ENCODE measurements around the gene TMEM150C.

The TMEM150C gene

GRCh38 chr4:82561786-82562563 lies at the start of gene TMEM150C:
Gene TMEM150C (minus strand): TSS chr4:82561988. CDS start chr4:82504657, 57,331 bp downstream.
- DNase-seq: peak; percentile 22

DNA sequence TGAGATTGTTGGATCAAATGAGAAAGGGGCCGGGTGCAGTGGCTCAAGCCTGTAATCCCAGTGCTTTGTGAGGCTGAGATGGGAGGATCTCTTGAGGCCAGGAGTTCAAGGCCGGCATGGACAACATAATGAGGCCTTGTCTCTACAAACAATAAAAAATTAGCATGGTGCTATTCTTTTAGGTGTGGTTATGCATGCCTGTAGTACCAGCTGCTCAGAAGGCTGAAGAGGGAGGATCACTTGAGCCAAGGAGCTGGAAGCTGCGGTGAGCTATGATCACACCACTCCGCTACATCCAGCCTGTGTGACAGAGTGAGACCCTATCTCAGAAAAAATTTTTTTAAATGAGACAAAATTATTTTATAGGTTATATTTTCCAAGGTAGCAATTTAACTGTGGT lies 49.7 kb upstream of the TMEM150C start:
- no peak for DNase-seq

- no peak for DNase-seq
These were observed 48.3 kb upstream of the TMEM150C start for GRCh38 chr4:82610041-82610440.

- DNase-seq: no peak
These were observed 44.8 kb upstream of the TMEM150C start for GRCh38 chr4:82606622-82607021.

DNA sequence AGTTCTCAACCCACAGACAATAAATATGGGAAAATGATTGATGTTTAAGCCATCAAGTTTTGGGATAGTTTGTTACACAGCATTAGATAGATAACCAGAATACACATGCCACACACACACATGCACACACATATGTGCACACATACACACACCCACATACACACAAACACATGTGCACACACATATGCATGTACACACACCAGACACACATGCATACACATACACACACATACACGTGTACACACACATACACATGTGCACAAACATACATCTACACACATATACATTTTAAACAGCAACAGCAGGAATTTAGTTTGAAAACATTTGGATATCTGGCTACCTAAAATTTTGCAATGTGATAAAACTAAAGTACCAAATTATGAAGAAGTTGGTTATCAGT lies 42.7 kb upstream of the TMEM150C start:
- no peak for DNase-seq

- no peak for DNase-seq
These were observed 39.6 kb upstream of the TMEM150C start for GRCh38 chr4:82601242-82602015.

GRCh38 chr4:82599336-82599735 lies 37.5 kb upstream of the TMEM150C start:
- no peak for DNase-seq

DNA sequence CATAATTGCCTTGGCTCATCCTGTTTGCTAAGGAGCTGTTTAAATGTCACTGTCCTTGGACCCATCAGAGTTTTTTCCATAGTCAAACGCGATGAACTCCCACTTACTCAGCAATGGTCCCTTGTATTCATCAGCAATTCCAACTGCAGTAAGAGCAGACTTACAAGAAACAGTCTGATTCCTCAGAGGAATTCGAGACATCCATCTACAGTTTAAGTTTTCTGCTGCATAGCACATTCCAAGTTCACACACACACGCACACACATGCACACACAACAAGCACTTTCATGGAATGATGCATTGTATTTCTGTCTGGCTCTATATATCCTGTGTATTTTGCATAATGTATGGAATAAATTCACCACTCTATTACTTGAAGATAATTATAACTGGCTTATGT lies 32.7 kb upstream of the TMEM150C start:
- DNase-seq: no peak

DNA sequence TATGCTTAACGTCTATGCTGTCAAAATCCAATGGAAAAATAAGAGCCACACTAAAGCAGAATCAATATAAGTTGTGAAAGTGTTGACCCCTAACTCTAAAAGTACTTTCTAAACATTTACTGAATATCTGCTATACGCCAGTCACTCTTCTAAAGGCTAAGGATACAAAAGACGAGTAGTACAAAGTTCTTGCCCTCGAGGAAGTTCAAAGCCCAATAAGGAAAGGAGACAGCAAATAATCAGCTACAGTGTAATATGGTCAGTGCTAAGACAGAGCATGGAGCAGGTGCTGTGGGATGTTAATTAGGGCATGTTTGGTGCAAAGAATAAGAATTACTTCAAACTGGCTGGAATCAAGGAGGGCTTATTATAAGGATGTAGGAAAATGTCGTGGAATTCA lies 31.6 kb upstream of the TMEM150C start:
- no peak for DNase-seq

DNA sequence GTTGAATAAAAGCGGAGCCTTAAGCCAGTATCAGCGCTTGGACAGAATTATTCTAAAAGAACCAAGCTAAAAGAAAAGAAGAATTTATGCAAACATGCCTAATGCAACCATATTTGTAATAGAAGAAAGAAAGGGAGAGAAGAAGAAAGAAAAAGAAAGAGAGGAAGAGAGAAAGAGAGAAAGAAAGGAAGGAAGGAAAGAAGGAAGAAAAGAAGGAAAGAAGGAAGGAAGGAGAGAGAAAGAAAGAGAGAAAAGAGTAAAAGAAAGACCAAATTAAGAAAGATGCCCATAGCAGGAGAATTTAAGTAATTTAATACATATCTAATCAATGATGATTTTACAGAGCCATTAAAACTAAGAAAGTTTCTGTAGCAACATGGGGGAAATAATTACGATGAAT lies 30.9 kb upstream of the TMEM150C start:
- DNase-seq: no peak

DNA sequence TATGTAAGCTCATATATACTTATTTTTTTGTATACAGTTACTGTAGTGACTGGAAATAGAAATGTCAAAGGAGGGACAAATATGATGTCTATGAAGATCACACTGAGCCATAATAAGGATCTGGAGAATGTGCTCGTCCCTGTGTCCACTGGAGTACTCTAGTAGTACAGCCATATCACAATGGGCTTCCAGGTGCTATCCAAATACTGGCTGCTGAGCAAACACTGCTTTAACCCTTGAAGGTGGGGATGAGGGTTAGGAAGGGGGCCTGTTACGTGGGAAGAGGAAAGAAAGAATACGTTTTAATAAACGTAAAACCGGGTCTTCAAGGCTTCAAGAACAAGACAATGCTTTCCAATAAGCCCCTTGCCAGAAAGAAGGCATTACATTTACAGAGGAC lies 29.8 kb upstream of the TMEM150C start:
- no peak for DNase-seq

GRCh38 chr4:82589756-82590155 lies 28.0 kb upstream of the TMEM150C start:
- no peak for DNase-seq

- no peak for DNase-seq
These were observed 27.0 kb upstream of the TMEM150C start for GRCh38 chr4:82588771-82589270.

- DNase-seq: no peak
These were observed 26.2 kb upstream of the TMEM150C start for GRCh38 chr4:82587826-82588540.

- no peak for DNase-seq
These were observed 24.1 kb upstream of the TMEM150C start for GRCh38 chr4:82585690-82586435.

DNA sequence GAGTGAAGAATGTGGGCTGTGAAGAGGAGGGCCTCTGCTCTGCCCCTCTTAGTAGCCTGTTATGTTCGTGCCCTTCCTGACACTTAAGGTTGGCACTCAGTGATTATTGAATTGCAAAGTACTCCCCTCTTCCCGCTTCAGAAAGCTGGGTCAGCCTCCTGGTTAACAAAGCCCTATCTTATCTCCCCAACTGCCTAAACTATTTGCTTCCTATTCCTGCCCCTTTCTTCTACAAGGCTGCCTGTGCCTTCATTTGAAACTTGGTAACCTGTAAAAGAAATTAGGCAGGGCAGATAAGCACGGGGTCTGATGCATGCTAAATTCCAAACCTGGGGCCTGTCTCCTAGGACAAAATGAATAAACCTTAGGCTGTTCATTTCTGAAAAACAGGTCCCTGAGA lies 23.1 kb upstream of the TMEM150C start:
- no peak for DNase-seq

GRCh38 chr4:82583897-82584587 lies 22.3 kb upstream of the TMEM150C start:
- no peak for DNase-seq

DNA sequence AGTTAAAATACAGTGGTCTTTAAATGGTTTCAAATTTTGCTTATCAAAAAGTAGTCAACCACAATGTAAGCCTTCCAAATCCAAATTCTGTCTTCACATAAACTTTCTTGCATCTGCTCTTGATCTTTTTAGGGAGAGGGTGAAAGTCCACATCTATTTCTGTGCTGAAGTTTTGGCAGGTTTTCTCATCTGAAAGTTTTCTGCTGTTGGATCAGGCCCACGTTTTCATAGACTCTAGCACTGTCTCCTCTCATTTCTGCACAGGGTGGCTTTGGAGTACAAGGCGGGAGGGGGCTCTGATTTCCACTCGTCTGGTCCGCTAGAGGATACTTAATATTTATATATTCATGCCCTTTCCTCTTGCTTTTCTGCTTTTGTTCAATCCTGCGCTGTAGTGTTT lies 18.1 kb upstream of the TMEM150C start:
- DNase-seq: no peak

DNA sequence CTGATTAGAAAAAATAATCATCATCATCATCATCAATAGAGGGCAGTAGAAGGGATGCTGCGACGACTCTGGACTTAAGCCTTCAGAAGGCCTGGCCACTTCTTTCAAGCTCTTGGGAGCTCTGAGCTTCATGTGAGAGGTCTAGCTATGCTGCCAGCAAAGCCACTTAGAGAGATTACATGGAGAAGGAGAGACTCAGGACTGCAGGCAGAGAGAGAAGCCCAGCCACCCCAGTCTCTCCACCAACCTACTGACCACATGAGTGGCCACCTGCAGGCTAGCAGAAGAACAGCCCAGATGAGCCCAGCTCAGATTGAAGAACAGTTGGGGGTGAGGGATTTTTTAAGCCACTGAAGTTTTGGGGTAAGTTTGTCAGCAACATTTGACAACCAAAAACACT lies 17.1 kb upstream of the TMEM150C start:
- no peak for DNase-seq

GRCh38 chr4:82577451-82577850 lies 15.7 kb upstream of the TMEM150C start:
- no peak for DNase-seq

- no peak for DNase-seq
These were observed 7.9 kb upstream of the TMEM150C start for GRCh38 chr4:82569727-82570126.

GRCh38 chr4:82569076-82569475 lies 7.3 kb upstream of the TMEM150C start:
- DNase-seq: no peak
